Neural cell (in vitro differentiated cells): ENCODE data around the gene C3. TPM values are rescaled to one million over a fixed set of nuclear protein-coding genes. Genes with fewer than 3 reads are reported as not detected.

Source experiments
- H2AFZ ChIP-seq: fragments of 200-600, 300-800 bp; sonication (generic), shearing (Covaris generic); 2 replicates; pipeline ENCODE4 v1.6.0; 2014; ENCODE audit warnings: low read depth, mild to moderate bottlenecking, antibody characterized with exemption, low read length, moderate library complexity
- H3F3A ChIP-seq: fragments of 200-600 bp; shearing (Covaris generic); 2 replicates; pipeline ENCODE4 v1.6.1; 2016; ENCODE audit warnings: mild to moderate bottlenecking, moderate library complexity, mixed read lengths, antibody characterized with exemption, low read length; ENCODE audit not compliant: insufficient read depth, poor library complexity, severe bottlenecking
- H3K27ac ChIP-seq: fragments of 200-600, 300-800 bp; sonication (generic), shearing (Covaris generic); 2 replicates; pipeline ENCODE4 v1.5.1; 2014; ENCODE audit warnings: mild to moderate bottlenecking, low read length, moderate library complexity
- H3K27me3 ChIP-seq: fragments of 300-800, 200-600 bp; sonication (generic), shearing (Covaris generic); 2 replicates; pipeline ENCODE4 v1.6.0; 2014; ENCODE audit warnings: mild to moderate bottlenecking, low read depth, low read length, moderate library complexity; ENCODE audit not compliant: insufficient read depth
- H3K36me3 ChIP-seq: fragments of 300-800, 200-600 bp; sonication (generic), shearing (Covaris generic); 2 replicates; pipeline ENCODE4 v1.5.1; 2014; ENCODE audit warnings: mild to moderate bottlenecking, antibody characterized with exemption, low read length, moderate library complexity; ENCODE audit not compliant: insufficient read depth
- H3K4me2 ChIP-seq: fragments of 300-800, 200-600 bp; sonication (generic), shearing (Covaris generic); 2 replicates; pipeline ENCODE4 v1.6.0; 2014; ENCODE audit warnings: mild to moderate bottlenecking, low read length
- H3K4me3 ChIP-seq: fragments of 300-800, 200-600 bp; sonication (generic), shearing (Covaris generic); 2 replicates; pipeline ENCODE4 v1.5.1; 2014; ENCODE audit warnings: mild to moderate bottlenecking, low read length, moderate library complexity
- H3K79me2 ChIP-seq: fragments of 200-600 bp; shearing (Covaris generic); replicated peaks from 2 replicates; pipeline ENCODE4 v1.6.0; 2014; ENCODE audit warnings: mild to moderate bottlenecking, low read length, moderate library complexity; ENCODE audit not compliant: insufficient read depth
- H3K9ac ChIP-seq: fragments of 300-800, 200-600 bp; sonication (generic), shearing (Covaris generic); 2 replicates; pipeline ENCODE4 v1.6.1; 2016; ENCODE audit warnings: mild to moderate bottlenecking, low read length, mixed read lengths
- H3K9me2 ChIP-seq: fragments of 200-600 bp; shearing (Covaris generic); 2 replicates; pipeline ENCODE4 v1.6.1; 2016; ENCODE audit warnings: mild to moderate bottlenecking, low read length, mixed read lengths; ENCODE audit not compliant: insufficient read depth
- H3K9me3 ChIP-seq: fragments of 200-600, 300-800 bp; sonication (generic), shearing (Covaris generic); 2 replicates; pipeline ENCODE4 v1.6.1; 2016; ENCODE audit warnings: mild to moderate bottlenecking, mixed run types, low read length, moderate library complexity, mixed read lengths
- H4K20me1 ChIP-seq: fragments of 200-600 bp; shearing (Covaris generic); 2 replicates; pipeline ENCODE4 v1.6.1; 2016; ENCODE audit warnings: mild to moderate bottlenecking, mixed run types; ENCODE audit not compliant: insufficient read depth
- EP300 ChIP-seq: fragments of 450-650 bp; conservative IDR thresholded peaks from 2 replicates; pipeline ENCODE4 v1.6.1; 2014; ENCODE audit warnings: antibody characterized with exemption, mild to moderate bottlenecking, moderate library complexity; ENCODE audit not compliant: poor library complexity, severe bottlenecking
- EZH2 ChIP-seq: fragments of 200-600, 300-800 bp; shearing (Covaris generic), sonication (generic); IDR thresholded peaks from 2 replicates; pipeline ENCODE4 v1.6.1; 2014; ENCODE audit warnings: antibody characterized with exemption, low read length, borderline replicate concordance, mild to moderate bottlenecking; ENCODE audit not compliant: insufficient read depth, poor library complexity, severe bottlenecking
- MXI1 ChIP-seq: fragments of 450-650 bp; conservative IDR thresholded peaks from 2 replicates; pipeline ENCODE4 v1.6.1; 2014; ENCODE audit warnings: antibody characterized with exemption, mild to moderate bottlenecking; ENCODE audit not compliant: poor library complexity, severe bottlenecking
- POLR2AphosphoS5 ChIP-seq: IDR thresholded peaks from 2 replicates; pipeline ENCODE4 v1.6.1; 2012
- RAD21 ChIP-seq: fragments of 450-650 bp; conservative IDR thresholded peaks from 2 replicates; pipeline ENCODE4 v1.6.1; 2014; ENCODE audit warnings: antibody characterized with exemption, mild to moderate bottlenecking, moderate library complexity
- SMC3 ChIP-seq: fragments of 450-650 bp; conservative IDR thresholded peaks from 2 replicates; pipeline ENCODE4 v1.6.1; 2014; ENCODE audit warnings: antibody characterized with exemption, mild to moderate bottlenecking, moderate library complexity; ENCODE audit not compliant: poor library complexity
- TAF1 ChIP-seq: IDR thresholded peaks from 2 replicates; pipeline ENCODE4 v1.6.1; 2012; ENCODE audit warnings: low read depth
- polyA plus RNA-seq: library from polyadenylated mRNA; depleted of rRNA; stranded (reverse); fragments of >200 nt; gene quantifications from 2 replicates; pipeline ENCODE4 v1.2.3, GENCODE V29; 2014
- TF ChIP-seq, protein P1 (sequence below): fragments of 450-650 bp; IDR thresholded peaks from 2 replicates; pipeline ENCODE4 v1.5.1; 2014; ENCODE audit warnings: antibody characterized with exemption, mild to moderate bottlenecking, moderate library complexity; ENCODE audit not compliant: poor library complexity, severe bottlenecking
- TF ChIP-seq, protein P2 (sequence below): IDR thresholded peaks from 2 replicates; pipeline ENCODE4 v1.6.1; 2012; ENCODE audit warnings: borderline replicate concordance

C3 gene
- polyA plus RNA-seq, 1 donor from 2014 or later: not detected

- no peaks in the 10 kb centered on the region for H3K36me3 ChIP-seq
- H3K27me3 ChIP-seq: no peaks in the 10 kb centered on the region
- H2AFZ ChIP-seq: no peak overlapping the region
- TF ChIP-seq, protein P1, sequence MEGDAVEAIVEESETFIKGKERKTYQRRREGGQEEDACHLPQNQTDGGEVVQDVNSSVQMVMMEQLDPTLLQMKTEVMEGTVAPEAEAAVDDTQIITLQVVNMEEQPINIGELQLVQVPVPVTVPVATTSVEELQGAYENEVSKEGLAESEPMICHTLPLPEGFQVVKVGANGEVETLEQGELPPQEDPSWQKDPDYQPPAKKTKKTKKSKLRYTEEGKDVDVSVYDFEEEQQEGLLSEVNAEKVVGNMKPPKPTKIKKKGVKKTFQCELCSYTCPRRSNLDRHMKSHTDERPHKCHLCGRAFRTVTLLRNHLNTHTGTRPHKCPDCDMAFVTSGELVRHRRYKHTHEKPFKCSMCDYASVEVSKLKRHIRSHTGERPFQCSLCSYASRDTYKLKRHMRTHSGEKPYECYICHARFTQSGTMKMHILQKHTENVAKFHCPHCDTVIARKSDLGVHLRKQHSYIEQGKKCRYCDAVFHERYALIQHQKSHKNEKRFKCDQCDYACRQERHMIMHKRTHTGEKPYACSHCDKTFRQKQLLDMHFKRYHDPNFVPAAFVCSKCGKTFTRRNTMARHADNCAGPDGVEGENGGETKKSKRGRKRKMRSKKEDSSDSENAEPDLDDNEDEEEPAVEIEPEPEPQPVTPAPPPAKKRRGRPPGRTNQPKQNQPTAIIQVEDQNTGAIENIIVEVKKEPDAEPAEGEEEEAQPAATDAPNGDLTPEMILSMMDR: no peak
- TF ChIP-seq POLR2AphosphoS5 (no peak), TAF1 (no peak), SMC3 (no peak), EP300 (no peak), MXI1 (no peak), RAD21 (no peak), EZH2 (no peak)
- TF ChIP-seq, protein P2, sequence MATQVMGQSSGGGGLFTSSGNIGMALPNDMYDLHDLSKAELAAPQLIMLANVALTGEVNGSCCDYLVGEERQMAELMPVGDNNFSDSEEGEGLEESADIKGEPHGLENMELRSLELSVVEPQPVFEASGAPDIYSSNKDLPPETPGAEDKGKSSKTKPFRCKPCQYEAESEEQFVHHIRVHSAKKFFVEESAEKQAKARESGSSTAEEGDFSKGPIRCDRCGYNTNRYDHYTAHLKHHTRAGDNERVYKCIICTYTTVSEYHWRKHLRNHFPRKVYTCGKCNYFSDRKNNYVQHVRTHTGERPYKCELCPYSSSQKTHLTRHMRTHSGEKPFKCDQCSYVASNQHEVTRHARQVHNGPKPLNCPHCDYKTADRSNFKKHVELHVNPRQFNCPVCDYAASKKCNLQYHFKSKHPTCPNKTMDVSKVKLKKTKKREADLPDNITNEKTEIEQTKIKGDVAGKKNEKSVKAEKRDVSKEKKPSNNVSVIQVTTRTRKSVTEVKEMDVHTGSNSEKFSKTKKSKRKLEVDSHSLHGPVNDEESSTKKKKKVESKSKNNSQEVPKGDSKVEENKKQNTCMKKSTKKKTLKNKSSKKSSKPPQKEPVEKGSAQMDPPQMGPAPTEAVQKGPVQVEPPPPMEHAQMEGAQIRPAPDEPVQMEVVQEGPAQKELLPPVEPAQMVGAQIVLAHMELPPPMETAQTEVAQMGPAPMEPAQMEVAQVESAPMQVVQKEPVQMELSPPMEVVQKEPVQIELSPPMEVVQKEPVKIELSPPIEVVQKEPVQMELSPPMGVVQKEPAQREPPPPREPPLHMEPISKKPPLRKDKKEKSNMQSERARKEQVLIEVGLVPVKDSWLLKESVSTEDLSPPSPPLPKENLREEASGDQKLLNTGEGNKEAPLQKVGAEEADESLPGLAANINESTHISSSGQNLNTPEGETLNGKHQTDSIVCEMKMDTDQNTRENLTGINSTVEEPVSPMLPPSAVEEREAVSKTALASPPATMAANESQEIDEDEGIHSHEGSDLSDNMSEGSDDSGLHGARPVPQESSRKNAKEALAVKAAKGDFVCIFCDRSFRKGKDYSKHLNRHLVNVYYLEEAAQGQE: no peak
- H3K4me3 ChIP-seq: no peak overlapping the region
- H3K9me3 ChIP-seq: no peaks in the 10 kb centered on the region
- no peak overlapping the region for H3K4me2 ChIP-seq
- no peaks in the 10 kb centered on the region for H3K79me2 ChIP-seq
- no peak overlapping the region for H3K27ac ChIP-seq
- no peaks in the 10 kb centered on the region for H4K20me1 ChIP-seq
- no peaks in the 10 kb centered on the region for H3K9me2 ChIP-seq
- no peaks in the 10 kb centered on the region for H3F3A ChIP-seq
- no peak overlapping the region for H3K9ac ChIP-seq
These were observed 26.2 kb downstream of the C3 start for GRCh38 chr19:6694147-6694815.

DNA sequence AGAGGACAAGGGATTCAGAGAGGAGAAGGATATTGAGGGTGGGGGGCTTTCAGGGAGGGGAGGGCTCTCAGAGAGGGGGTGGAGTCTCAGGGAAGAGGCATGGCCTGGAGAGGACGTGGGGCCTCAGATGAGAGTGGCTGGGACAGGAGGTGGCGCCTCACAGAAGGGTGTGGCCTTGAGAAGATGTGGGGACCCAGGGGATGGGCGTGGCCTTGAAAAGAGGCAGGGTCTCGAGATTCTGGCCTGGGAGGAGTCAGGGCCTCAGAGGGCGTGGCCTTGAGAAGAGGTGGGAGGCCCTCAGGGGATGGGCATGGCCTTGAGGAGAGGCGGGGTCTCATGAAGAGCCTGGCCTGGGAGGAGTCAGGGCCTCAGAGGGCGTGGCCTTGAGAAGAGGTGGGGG lies 26.8 kb downstream of the C3 start:
- H3K9ac ChIP-seq: no peak overlapping the region
- H3K9me2 ChIP-seq: no peaks in the 10 kb centered on the region
- no peaks in the 10 kb centered on the region for H3F3A ChIP-seq
- no peaks in the 10 kb centered on the region for H3K79me2 ChIP-seq
- no peak overlapping the region for H3K27ac ChIP-seq
- H3K36me3 ChIP-seq: no peaks in the 10 kb centered on the region
- H4K20me1 ChIP-seq: no peaks in the 10 kb centered on the region
- no peak overlapping the region for H3K4me2 ChIP-seq
- no peak overlapping the region for H3K4me3 ChIP-seq
- no peaks in the 10 kb centered on the region for H3K9me3 ChIP-seq
- no peak overlapping the region for H2AFZ ChIP-seq
- TF ChIP-seq, protein P2: no peak
- TF ChIP-seq EP300 (no peak), TAF1 (no peak), RAD21 (no peak), SMC3 (no peak), MXI1 (no peak), POLR2AphosphoS5 (no peak), EZH2 (no peak)
- TF ChIP-seq, protein P1: no peak
- H3K27me3 ChIP-seq: no peaks in the 10 kb centered on the region
